WI38 (cell line): ENCODE data around the gene NREP.

ENCODE experiments used
- H3K4me3 ChIP-seq: 2 replicates; pipeline ENCODE4 v1.5.1; 2011; ENCODE audit warnings: low read depth, mild to moderate bottlenecking, control low read depth, low read length
- CTCF ChIP-seq: IDR thresholded peaks from 2 replicates; pipeline ENCODE4 v1.5.1; 2012; ENCODE audit warnings: low read depth, mild to moderate bottlenecking, control low read depth, low read length

Gene NREP, protein sequence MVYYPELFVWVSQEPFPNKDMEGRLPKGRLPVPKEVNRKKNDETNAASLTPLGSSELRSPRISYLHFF

GRCh38 chr5:111756581-111757354 is at the start of gene NREP:
TSS of gene NREP (minus strand) at chr5:111757194. CDS start at chr5:111755772, 1,422 bp downstream.
- TF ChIP-seq CTCF: no peak
- H3K4me3 ChIP-seq: peak within 1 kb of the TSS; percentile 96

- no peak overlapping the region for H3K4me3 ChIP-seq
- TF ChIP-seq CTCF: no peak
Measured at GRCh38 chr5:111806753-111807152, 49.8 kb upstream of the NREP start.

DNA sequence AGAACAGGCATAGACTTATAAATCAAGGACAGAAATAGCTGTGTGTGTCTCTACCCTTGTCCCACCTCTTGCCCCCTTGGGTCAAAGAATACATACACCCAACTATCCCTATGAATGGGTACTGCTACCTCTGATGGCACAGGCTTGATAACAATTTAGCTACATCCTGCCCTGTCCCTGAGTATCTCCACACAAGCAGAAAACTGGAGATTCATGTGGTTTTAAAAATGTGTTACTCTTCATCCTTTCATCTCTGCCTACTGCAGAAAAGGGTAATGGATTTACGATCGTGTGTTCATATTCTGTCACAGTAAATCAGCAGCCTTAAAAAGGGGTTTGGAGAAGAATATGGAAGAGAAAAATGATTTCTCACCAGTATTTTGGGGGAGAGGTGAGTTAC is 49.2 kb upstream of the NREP start:
- H3K4me3 ChIP-seq: no peak overlapping the region
- TF ChIP-seq CTCF: no peak

DNA sequence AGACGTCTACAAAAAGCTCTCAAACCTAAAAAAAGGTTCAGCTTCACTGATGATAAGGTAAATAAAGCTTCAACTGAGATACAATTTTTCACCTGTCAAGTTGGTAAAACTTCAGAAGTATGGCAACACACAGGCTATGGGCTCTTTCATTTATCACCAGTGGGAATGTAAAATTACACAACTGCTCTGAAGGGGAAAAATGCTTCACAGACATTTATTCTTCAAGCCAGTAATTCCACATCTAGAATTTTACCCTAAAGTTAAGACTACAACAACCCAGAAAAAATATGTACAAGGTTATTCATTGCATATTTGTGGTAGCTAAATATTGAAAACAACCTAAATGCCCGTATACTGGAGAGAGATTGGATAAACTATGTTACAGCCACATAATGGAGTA is 48.1 kb upstream of the NREP start:
- H3K4me3 ChIP-seq: no peak overlapping the region
- TF ChIP-seq CTCF: no peak

GRCh38 chr5:111800351-111800750 is 43.4 kb upstream of the NREP start:
- no peak for TF ChIP-seq CTCF
- no peak overlapping the region for H3K4me3 ChIP-seq

DNA sequence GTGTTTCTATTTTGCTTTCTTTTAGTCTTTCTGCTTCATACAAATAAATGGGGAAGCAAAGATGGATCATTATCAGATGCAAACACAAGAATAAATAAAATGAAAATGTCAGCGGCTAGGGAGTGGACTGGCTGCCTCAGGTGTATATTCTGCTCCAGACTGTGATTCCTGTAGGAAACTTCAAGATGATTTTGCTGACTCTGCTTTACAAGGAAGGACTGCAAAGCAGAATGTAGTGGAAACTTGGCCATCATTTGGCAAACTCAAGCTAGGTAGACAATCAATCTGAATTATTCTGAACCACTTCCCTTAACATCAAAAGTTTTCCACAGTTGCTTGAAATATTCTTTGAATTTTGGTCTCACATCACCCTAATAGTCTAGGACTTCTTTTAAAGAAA is 38.1 kb upstream of the NREP start:
- no peak for TF ChIP-seq CTCF
- no peak overlapping the region for H3K4me3 ChIP-seq

DNA sequence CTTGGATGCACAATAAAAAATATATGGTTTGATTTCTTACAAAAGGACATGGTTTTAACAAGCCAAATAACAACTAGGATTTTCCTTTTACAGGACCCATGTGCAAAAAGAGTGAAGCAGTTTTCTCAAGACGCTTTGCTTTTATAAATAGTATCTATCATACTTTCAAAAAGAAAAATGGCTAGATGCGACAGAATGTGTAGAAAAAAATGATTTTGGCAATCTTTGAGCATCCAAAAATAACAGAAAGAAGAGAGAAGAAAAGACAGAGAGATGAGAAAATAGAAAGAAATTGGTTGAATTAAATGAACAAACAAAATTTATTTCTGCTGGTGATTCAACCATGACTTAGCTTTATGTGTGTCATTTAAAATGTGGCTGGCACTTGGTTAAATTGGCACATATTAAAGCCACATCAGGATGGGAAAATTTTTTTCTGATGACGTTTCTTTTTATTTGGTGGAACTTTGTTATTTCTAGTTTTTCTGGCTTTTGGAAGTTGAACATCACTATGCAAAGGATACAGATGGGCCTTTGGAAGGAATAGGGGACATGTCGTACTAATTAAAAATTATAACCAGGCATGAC is 35.6 kb upstream of the NREP start:
- TF ChIP-seq CTCF: no peak
- no peak overlapping the region for H3K4me3 ChIP-seq
